H1 (cell line): ENCODE data around the gene MED12L. TPM values are rescaled to one million over a fixed set of nuclear protein-coding genes. Genes with fewer than 3 reads are reported as not detected.

ENCODE experiments used
- CTCF ChIA-PET: fragments of 300-600 bp; sonication (Branson Sonifier 250); formaldehyde crosslinking; loops from one replicate; lab custom pipeline; 2021; ENCODE audit not compliant: partially characterized antibody; lab: Charles Lee
- POLR2A ChIA-PET: fragments of 300-600 bp; sonication (Branson Sonifier 250); formaldehyde crosslinking; loops from one replicate; lab custom pipeline; 2021; ENCODE audit warnings: inconsistent platforms; ENCODE audit not compliant: partially characterized antibody; lab: Charles Lee
- DNase-seq, 2 experiments: peaks; one replicate each; pipeline versions ENCODE4 v3.0.0 to v3.0.0-alpha.2; 2010 to 2022; ENCODE audit warnings: low spot score in 2 of 2, low read depth in 1 of 2, mixed read lengths in 1 of 2
- FAIRE-seq: peaks from 2 replicates; lab custom pipeline; 2011; peaks lifted over from hg19 to GRCh38; lab: Jason Lieb, UNC
- H2AFZ ChIP-seq: 2 replicates; pipeline ENCODE4 v1.8.1; 2012; ENCODE audit warnings: low read length, inconsistent platforms
- H2AK5ac ChIP-seq: 2 replicates; pipeline ENCODE4 v1.6.1; 2013; ENCODE audit warnings: low read depth, low read length
- H2BK120ac ChIP-seq: replicated peaks from 2 replicates; pipeline ENCODE3; 2013; ENCODE audit warnings: low read depth, low read length, inconsistent platforms
- H2BK12ac ChIP-seq: 2 replicates; pipeline ENCODE4 v1.6.1; 2013; ENCODE audit warnings: low read depth, low read length
- H2BK15ac ChIP-seq: 2 replicates; pipeline ENCODE4 v1.6.1; 2013; ENCODE audit warnings: low read length
- H2BK20ac ChIP-seq: 2 replicates; pipeline ENCODE4 v1.6.1; 2013; ENCODE audit warnings: low read length
- H2BK5ac ChIP-seq: 2 replicates; pipeline ENCODE4 v1.6.1; 2013; ENCODE audit warnings: low read depth, low read length
- H3K14ac ChIP-seq: 2 replicates; pipeline ENCODE4 v1.6.1; 2013; ENCODE audit warnings: inconsistent platforms; ENCODE audit not compliant: insufficient read length
- H3K18ac ChIP-seq: 2 replicates; pipeline ENCODE4 v1.6.1; 2013; ENCODE audit warnings: low read length; ENCODE audit errors: extremely low read depth
- H3K23ac ChIP-seq: 2 replicates; pipeline ENCODE4 v1.6.1; 2013; ENCODE audit warnings: inconsistent platforms; ENCODE audit not compliant: insufficient read length
- H3K23me2 ChIP-seq: 2 replicates; pipeline ENCODE4 v1.6.1; 2013; ENCODE audit warnings: low read depth, low read length
- H3K27ac ChIP-seq: 2 replicates; pipeline ENCODE4 v1.6.1; 2011; ENCODE audit warnings: low read depth, low read length, inconsistent platforms
- H3K27me3 ChIP-seq, 4 experiments: replicated peaks in 1 of 4; 1 replicate in 1 of 4; 2 replicates in 3 of 4; pipeline versions ENCODE4 v1.6.1 to v1.8.1; 2011 to 2013; ENCODE audit warnings: low read length in 3 of 4, mild to moderate bottlenecking in 3 of 4, inconsistent platforms in 2 of 4, mixed read lengths in 2 of 4, moderate library complexity in 1 of 4; ENCODE audit not compliant: control insufficient read depth in 3 of 4, insufficient read depth in 3 of 4; ENCODE audit errors: extremely low read depth in 1 of 4
- H3K36me3 ChIP-seq, 4 experiments: 2 replicates each; pipeline versions ENCODE4 v1.6.1 to v1.8.1; 2011 to 2013; ENCODE audit warnings: mild to moderate bottlenecking in 4 of 4, low read length in 3 of 4, moderate library complexity in 2 of 4, control low read depth in 1 of 4, inconsistent platforms in 1 of 4; ENCODE audit not compliant: insufficient read depth in 4 of 4, control insufficient read depth in 2 of 4
- H3K4ac ChIP-seq: replicated peaks from 2 replicates; pipeline ENCODE3; 2013; ENCODE audit warnings: low read length, low read depth, mixed read lengths, inconsistent platforms; ENCODE audit not compliant: insufficient read length
- H3K4me1 ChIP-seq, 4 experiments: replicated peaks in 1 of 4; 1 replicate in 1 of 4; 2 replicates in 3 of 4; pipeline versions ENCODE4 v1.6.1 to v1.8.1; 2011 to 2013; ENCODE audit warnings: low read length in 3 of 4, inconsistent platforms in 2 of 4, mixed read lengths in 1 of 4; ENCODE audit not compliant: insufficient read depth in 4 of 4, control insufficient read depth in 3 of 4
- H3K4me2 ChIP-seq, 2 experiments: 2 replicates each; pipeline versions ENCODE4 v1.6.1 to v1.8.1; 2011 to 2013; ENCODE audit warnings: low read depth in 2 of 2, low read length in 2 of 2, control low read depth in 1 of 2, inconsistent platforms in 1 of 2, mild to moderate bottlenecking in 1 of 2; ENCODE audit not compliant: insufficient read depth in 1 of 2
- H3K4me3 ChIP-seq, 4 experiments: fragments of 200-600, 300-600 bp in 1 of 4; sonication (generic), shearing (Covaris generic), sonication (Bioruptor Twin) in 1 of 4; 2 replicates each; pipeline versions ENCODE4 v1.5.1 to v1.8.1; 2011 to 2016; ENCODE audit warnings: low read length in 4 of 4, low read depth in 3 of 4, control low read depth in 2 of 4, inconsistent platforms in 2 of 4, mild to moderate bottlenecking in 2 of 4, mixed read lengths in 1 of 4, moderate library complexity in 1 of 4; ENCODE audit not compliant: insufficient read depth in 2 of 4; ENCODE audit errors: extremely low read depth in 1 of 4
- H3K56ac ChIP-seq: replicated peaks from 2 replicates; pipeline ENCODE3; 2013; ENCODE audit warnings: low read depth, mild to moderate bottlenecking, mixed read lengths, low read length, inconsistent platforms; ENCODE audit not compliant: insufficient read length
- H3K79me1 ChIP-seq: 2 replicates; pipeline ENCODE4 v1.6.1; 2013; ENCODE audit warnings: low read depth, low read length, control low read depth
- H3K79me2 ChIP-seq, 2 experiments: 2 replicates each; pipeline versions ENCODE4 v1.6.1 to v1.8.1; 2012 to 2013; ENCODE audit warnings: low read length in 2 of 2, mild to moderate bottlenecking in 2 of 2, inconsistent platforms in 1 of 2; ENCODE audit not compliant: insufficient read depth in 2 of 2, control insufficient read depth in 1 of 2
- H3K9ac ChIP-seq, 4 experiments: replicated peaks in 1 of 4; 1 replicate in 1 of 4; 2 replicates in 3 of 4; pipeline versions ENCODE4 v1.6.1 to v1.8.1; 2011 to 2013; ENCODE audit warnings: low read depth in 3 of 4, low read length in 3 of 4, control low read depth in 2 of 4, mild to moderate bottlenecking in 2 of 4, moderate library complexity in 2 of 4, inconsistent platforms in 1 of 4; ENCODE audit errors: extremely low read depth in 1 of 4
- H3K9me3 ChIP-seq, 2 experiments: 2 replicates each; pipeline versions ENCODE4 v1.6.1 to v1.8.1; 2012 to 2013; ENCODE audit warnings: mild to moderate bottlenecking in 2 of 2, moderate library complexity in 2 of 2, control low read depth in 1 of 2, inconsistent platforms in 1 of 2, low read depth in 1 of 2, low read length in 1 of 2, mixed read lengths in 1 of 2; ENCODE audit not compliant: insufficient read depth in 2 of 2
- H4K20me1 ChIP-seq, 2 experiments: replicated peaks in 1 of 2; 2 replicates each; pipeline versions ENCODE3 to v1.8.1; 2011 to 2013; ENCODE audit warnings: inconsistent platforms in 2 of 2, low read length in 2 of 2, mild to moderate bottlenecking in 1 of 2; ENCODE audit not compliant: insufficient read depth in 2 of 2, control insufficient read depth in 1 of 2
- H4K5ac ChIP-seq: 2 replicates; pipeline ENCODE4 v1.6.1; 2013; ENCODE audit warnings: low read length, low read depth, mixed read lengths, inconsistent platforms; ENCODE audit not compliant: insufficient read length
- H4K8ac ChIP-seq: 2 replicates; pipeline ENCODE4 v1.8.0; 2013; ENCODE audit warnings: mild to moderate bottlenecking, moderate library complexity, low read length, inconsistent platforms; ENCODE audit not compliant: insufficient read depth; ENCODE audit errors: extremely low read depth
- H4K91ac ChIP-seq: replicated peaks from 2 replicates; pipeline ENCODE3; 2013; ENCODE audit warnings: low read length, mixed read lengths, inconsistent platforms; ENCODE audit not compliant: insufficient read length
- ATF3 ChIP-seq: IDR thresholded peaks from 2 replicates; pipeline ENCODE4 v1.6.1; 2011; ENCODE audit warnings: low read depth, mild to moderate bottlenecking, low read length; ENCODE audit not compliant: insufficient read depth
- BCL11A ChIP-seq, 2 experiments: IDR thresholded peaks; one replicate each; pipeline ENCODE4 v1.6.1; 2011; ENCODE audit warnings: low read depth in 2 of 2, low read length in 2 of 2, mild to moderate bottlenecking in 2 of 2
- CEBPB ChIP-seq: IDR thresholded peaks from 2 replicates; pipeline ENCODE4 v1.6.1; 2012; ENCODE audit warnings: low read depth, low read length
- CHD2 ChIP-seq: IDR thresholded peaks from 2 replicates; pipeline ENCODE4 v1.6.1; 2012; ENCODE audit warnings: low read length, improper control_type of control experiment
- CTBP2 ChIP-seq: IDR thresholded peaks from 2 replicates; pipeline ENCODE4 v1.7.0; 2011; ENCODE audit warnings: borderline replicate concordance, mild to moderate bottlenecking, moderate library complexity, mixed read lengths, low read length; ENCODE audit not compliant: insufficient read depth, insufficient read length
- JUN ChIP-seq: IDR thresholded peaks from 2 replicates; pipeline ENCODE4 v1.6.1; 2011; ENCODE audit warnings: low read depth, mild to moderate bottlenecking, improper control_type of control experiment, low read length
- POLR2A ChIP-seq, 2 experiments: IDR thresholded peaks; 1 replicate in 1 of 2; 2 replicates in 1 of 2; pipeline ENCODE4 v1.6.1; 2011; ENCODE audit warnings: low read depth in 2 of 2, low read length in 2 of 2, mild to moderate bottlenecking in 2 of 2; ENCODE audit errors: control extremely low read depth in 1 of 2
- RXRA ChIP-seq: IDR thresholded peaks from 2 replicates; pipeline ENCODE4 v1.6.1; 2011; ENCODE audit warnings: low read depth, mild to moderate bottlenecking, low read length, moderate library complexity; ENCODE audit not compliant: insufficient read depth
- SUZ12 ChIP-seq: fragments of 200-600 bp; sonication (generic); IDR thresholded peaks from 2 replicates; pipeline ENCODE4 v1.6.1; 2012; ENCODE audit warnings: mild to moderate bottlenecking, inconsistent platforms, low read length, moderate library complexity, mixed read lengths
- WGBS, 2 experiments: shearing (Covaris generic) in 1 of 2; methylation state at CpG; one replicate each; pipeline versions ENCODE4 v1.1.6 to v1.1.7; 2013 to 2015; ENCODE audit warnings: low lambda C conversion rate in 2 of 2, mixed read lengths in 2 of 2, inconsistent platforms in 1 of 2, low coverage in 1 of 2, missing lambda C conversion rate in 1 of 2; ENCODE audit not compliant: insufficient replicate concordance in 2 of 2, insufficient coverage in 1 of 2, insufficient read length in 1 of 2; ENCODE audit errors: extremely low coverage in 1 of 2, missing lambda C conversion rate in 1 of 2; 5-methylcytosine and 5-hydroxymethylcytosine counted together
- polyA plus RNA-seq, 7 experiments: library from polyadenylated mRNA; depleted of rRNA in 3 of 7; stranded (reverse) in 5 of 7; unstranded in 2 of 7; fragments of >200 nt in 5 of 7; fragments of 200-250 nt in 2 of 7; gene quantifications; 1 replicate in 5 of 7; 2 replicates in 1 of 7; 4 replicates in 1 of 7; pipeline versions ENCODE4 v1.2.1 to v1.2.3, GENCODE V29; 2011 to 2013; ENCODE audit warnings: missing spikeins in 2 of 7, mixed read lengths in 2 of 7
- total RNA-seq: library from RNA; stranded (reverse); fragmentation: NEBNext Ultra II Directional; extraction: Animal tissue kit (Norgen Biotek cat#: 25700); gene quantifications from 2 replicates; pipeline ENCODE4 v1.2.1, GENCODE V29; 2021
- TF ChIP-seq, protein P1 (sequence below): IDR thresholded peaks from 2 replicates; pipeline ENCODE4 v1.6.1; 2012; ENCODE audit warnings: inconsistent platforms

Gene MED12L
- total and polyA plus RNA-seq, 2 of the 8 experiments (the other 6 are each of a cell fraction or from before 2014, with no cell fraction given): 3.6 to 26.2 TPM

GRCh38 chr3:151305775-151306151 lies 220.3 kb downstream of the MED12L start:
- H3K9me3 ChIP-seq: no peaks in the 10 kb centered on the region
- DNase-seq (no peak), FAIRE-seq (no peak)
- no peaks in the 10 kb centered on the region for H3K79me1 ChIP-seq
- no peak overlapping the region for H2AK5ac ChIP-seq
- no peak overlapping the region for H3K56ac ChIP-seq
- no peak overlapping the region for H2BK15ac ChIP-seq
- H2AFZ ChIP-seq: no peak overlapping the region
- no peak overlapping the region for H2BK5ac ChIP-seq
- no peak overlapping the region for H3K23ac ChIP-seq
- no peak overlapping the region for H3K18ac ChIP-seq
- 0 out of 7 replicates have a peak, but pooled peaks cover 0 to 3% (median 0%) of the 10 kb centered on the region in 4 experiments for H3K27me3 ChIP-seq
- no peak overlapping the region for H3K4me2 ChIP-seq
- H4K91ac ChIP-seq: no peak overlapping the region
- POLR2A ChIA-PET: no interaction called here
- H4K8ac ChIP-seq: no peak overlapping the region
- H3K36me3 ChIP-seq: no peaks in the 10 kb centered on the region
- CTCF ChIA-PET: interaction anchor here (0.7 to 2.6 kb wide), 11 partner anchors 10 to 130 kb away, joined by 3 to 8 read pairs (median 4); partner anchors contain the start of gene GPR87
- peaks cover 0 to 2% of the 10 kb centered on the region in 2 experiments for H4K20me1 ChIP-seq
- no peak overlapping the region for H3K9ac ChIP-seq
- no peak overlapping the region for H4K5ac ChIP-seq
- no peaks in the 10 kb centered on the region for H3K23me2 ChIP-seq
- H2BK20ac ChIP-seq: no peak overlapping the region
- H2BK120ac ChIP-seq: no peak overlapping the region
- H3K4ac ChIP-seq: no peak overlapping the region
- WGBS, 2 experiments: 89% methylated on average over 4 of the region's 4 CpGs; no CpG with 5 or more reads in 1 of the 2 experiments
- peaks cover 7 to 28% (median 16%) of the 10 kb centered on the region in 4 experiments for H3K4me1 ChIP-seq
- H2BK12ac ChIP-seq: no peak overlapping the region; the same call in 1 of the 2 replicates
- no peak overlapping the region for H3K27ac ChIP-seq
- H3K4me3 ChIP-seq: no peak overlapping the region
- H3K79me2 ChIP-seq: no peaks in the 10 kb centered on the region
- H3K14ac ChIP-seq: no peak overlapping the region
- TF ChIP-seq CTBP2 (no peak), POLR2A (IDR thresholded peaks at IDR 0.05; ENCODE audit: control extremely low read depth in 1 of 2, low read depth in 2 of 2, low read length in 2 of 2) (no peak), CEBPB (no peak), SUZ12 (no peak), BCL11A (IDR thresholded peaks at IDR 0.05; ENCODE audit: low read depth in 2 of 2, low read length in 2 of 2) (no peak), CHD2 (no peak), ATF3 (no peak), RXRA (no peak), JUN (no peak)
- TF ChIP-seq, protein P1, sequence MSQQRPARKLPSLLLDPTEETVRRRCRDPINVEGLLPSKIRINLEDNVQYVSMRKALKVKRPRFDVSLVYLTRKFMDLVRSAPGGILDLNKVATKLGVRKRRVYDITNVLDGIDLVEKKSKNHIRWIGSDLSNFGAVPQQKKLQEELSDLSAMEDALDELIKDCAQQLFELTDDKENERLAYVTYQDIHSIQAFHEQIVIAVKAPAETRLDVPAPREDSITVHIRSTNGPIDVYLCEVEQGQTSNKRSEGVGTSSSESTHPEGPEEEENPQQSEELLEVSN: no peak
